ENCODE results near the gene ABCB4.

- TF ChIP-seq POLR2A (IDR thresholded peaks at IDR 0.05) (no peak), CTCF (IDR thresholded peaks at IDR 0.05) (no peak)
Measured at GRCh38 chr7:87474533-87475358, 734 bp downstream of the ABCB4 start.

Measured in uterus (tissue), 2 donors.